ENCODE measurements around the gene GREM2. TPM values are rescaled to one million over a fixed set of nuclear protein-coding genes. Genes with fewer than 3 reads are reported as not detected.

Gene GREM2
- total and polyA plus RNA-seq, 3 experiments from 2014 or later, result 0.61 TPM; not detected in 2

DNA sequence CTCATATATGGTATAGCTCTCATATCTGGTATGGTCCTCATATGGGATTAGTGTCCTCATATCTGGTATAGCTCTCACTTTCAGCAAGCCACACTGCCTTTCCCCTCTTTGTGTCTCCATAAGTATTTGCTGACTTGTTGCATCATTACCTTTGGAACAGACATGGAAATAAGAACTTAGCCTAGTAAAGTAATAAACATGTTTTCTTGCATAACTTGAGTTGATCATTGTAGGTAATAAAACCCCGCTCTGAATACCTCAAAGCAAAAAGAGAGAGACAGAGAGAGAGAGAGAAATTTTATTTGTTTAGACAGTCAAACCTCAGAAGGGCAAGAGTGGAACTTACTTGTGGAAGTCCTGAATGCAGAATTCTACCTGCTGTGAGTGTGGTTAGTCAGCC is 170.3 kb downstream of the GREM2 start:
- no peak for DNase-seq
- no peak overlapping the region for H3K27ac ChIP-seq (ENCODE audit: low read depth, low read length)
- peaks cover 0 to 2% of the 10 kb centered on the region in 2 donors for H3K27me3 Mint-ChIP-seq
- POLR2A ChIA-PET, result no interaction called here
- H3K36me3 Mint-ChIP-seq, result no peaks in the 10 kb centered on the region
- no peaks in the 10 kb centered on the region for H3K27me3 ChIP-seq (ENCODE audit: insufficient read depth, low read length, poor library complexity, severe bottlenecking)
- H3K4me1 Mint-ChIP-seq, result no peaks in the 10 kb centered on the region
- no peak overlapping the region for H3K4me3 Mint-ChIP-seq
- H3K9me3 ChIP-seq (ENCODE audit: low read length), result no peaks in the 10 kb centered on the region
- H3K4me1 ChIP-seq (ENCODE audit: insufficient read depth, low read length), result no peaks in the 10 kb centered on the region
- H3K4me3 ChIP-seq (ENCODE audit: low read length), result no peak overlapping the region
- no peak overlapping the region for H3K27ac Mint-ChIP-seq
- no peaks in the 10 kb centered on the region for H3K36me3 ChIP-seq (ENCODE audit: insufficient read depth, low read length)
- peaks cover 0 to 21% (median 11%) of the 10 kb centered on the region in 5 donors for H3K9me3 Mint-ChIP-seq
- CTCF ChIA-PET, result no interaction called here
